GM12865 (cell line): ENCODE data around the gene INPP5A.

Experiments used
- DNase-seq: peaks from one replicate; pipeline ENCODE4 v3.0.0; 2010; ENCODE audit warnings: low read depth
- H3K4me3 ChIP-seq: 2 replicates; pipeline ENCODE4 v1.5.1; 2011; ENCODE audit warnings: mild to moderate bottlenecking, low read depth, low read length, control low read depth
- CTCF ChIP-seq: IDR thresholded peaks from 2 replicates; pipeline ENCODE4 v1.5.1; 2011; ENCODE audit warnings: low read length, control low read depth, low read depth, inconsistent platforms; ENCODE audit not compliant: insufficient read depth; ENCODE audit errors: missing control alignments

INPP5A gene

GRCh38 chr10:132652446-132652845 is 114.9 kb downstream of the INPP5A start:
- no peak for DNase-seq
- TF ChIP-seq CTCF = no peak
- no peak overlapping the region for H3K4me3 ChIP-seq

GRCh38 chr10:132652936-132653590 is 115.5 kb downstream of the INPP5A start:
- TF ChIP-seq CTCF = no peak
- no peak for DNase-seq
- no peak overlapping the region for H3K4me3 ChIP-seq

- TF ChIP-seq CTCF = no peak
- H3K4me3 ChIP-seq = no peak overlapping the region
- no peak for DNase-seq
Observed at GRCh38 chr10:132653721-132654120, 116.1 kb downstream of the INPP5A start.

GRCh38 chr10:132654121-132654571 is 116.6 kb downstream of the INPP5A start:
- H3K4me3 ChIP-seq = no peak overlapping the region
- TF ChIP-seq CTCF = no peak
- DNase-seq = no peak

GRCh38 chr10:132654708-132655661 is 117.4 kb downstream of the INPP5A start:
- peak; percentile 61 for DNase-seq
- peak; percentile 89 for TF ChIP-seq CTCF
- H3K4me3 ChIP-seq = no peak overlapping the region

- no peak overlapping the region for H3K4me3 ChIP-seq
- DNase-seq = no peak
- no peak for TF ChIP-seq CTCF
Observed at GRCh38 chr10:132655735-132656134, 118.1 kb downstream of the INPP5A start.
